OCI-LY3 (cell line): ENCODE results near the gene LGALS4.

ENCODE experiments used
- CTCF ChIP-seq: fragments of 200-600, 300-600 bp; sonication (generic); IDR thresholded peaks from 2 replicates; pipeline ENCODE4 v1.5.1; 2014; ENCODE audit warnings: antibody characterized with exemption, low read length, low read depth
- EZH2phosphoT487 ChIP-seq: fragments of 200-600 bp; shearing (Covaris generic); IDR thresholded peaks from 2 replicates; pipeline ENCODE4 v1.6.1; 2018; ENCODE audit warnings: antibody characterized with exemption, mixed run types, low read depth

DNA sequence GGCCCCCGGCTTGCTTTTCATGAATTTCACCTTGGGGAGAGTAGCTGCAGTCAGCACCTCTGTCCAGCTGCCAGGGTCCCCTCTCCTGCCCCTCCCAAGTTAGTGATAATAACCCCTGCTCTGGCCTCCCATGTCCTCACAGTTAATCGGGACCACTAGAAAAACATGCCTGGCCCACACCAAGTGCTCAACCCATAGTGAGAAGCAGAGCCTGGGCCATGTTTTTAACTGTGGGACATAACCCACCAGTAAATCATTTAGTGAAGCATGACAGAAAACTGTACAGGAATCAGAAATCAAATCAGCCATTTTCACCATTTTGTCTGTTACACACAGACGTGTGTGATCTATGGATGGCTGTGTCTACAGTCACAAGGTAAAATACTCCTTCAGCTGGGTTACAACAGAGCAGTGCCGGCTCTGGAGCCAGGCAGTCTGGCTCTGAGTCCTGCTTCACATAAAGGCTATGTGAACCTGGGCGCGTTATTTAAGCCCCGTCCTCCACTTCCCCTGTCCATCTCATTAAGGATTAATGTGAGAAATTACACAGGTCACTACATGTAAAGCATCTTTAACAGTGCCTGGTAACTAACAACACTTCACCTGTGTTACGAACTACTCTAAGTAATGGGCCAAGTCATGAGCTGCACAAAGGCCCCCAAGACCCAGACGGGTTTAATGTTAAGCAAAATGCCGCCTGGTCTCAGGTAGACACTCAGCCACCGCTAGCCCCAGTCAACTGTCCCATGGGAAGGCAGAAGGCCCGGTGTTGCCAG is 26.4 kb upstream of the LGALS4 start:
- no peak for TF ChIP-seq EZH2phosphoT487
- no peak for TF ChIP-seq CTCF
